ENCODE data around the gene PPM1D.

PPM1D gene

GRCh38 chr17:60615108-60615507 lies 15.1 kb downstream of the PPM1D start:
- H3K9me3 ChIP-seq (ENCODE audit: control insufficient read depth, insufficient read depth, low read depth, low read length): no peaks in the 10 kb centered on the region
- peaks cover 5 to 9% of the 10 kb centered on the region in 2 experiments; a peak in 2 of 3 replicates for H3K36me3 ChIP-seq (ENCODE audit: control insufficient read depth in 2 of 2, insufficient read depth in 1 of 2, low read length in 2 of 2)
- TF ChIP-seq ZNF138 (tag by site-specific recombination; IDR thresholded peaks at IDR 0.05; ENCODE audit: borderline replicate concordance) (no peak), ZNF776 (tag by site-specific recombination; IDR thresholded peaks at IDR 0.05; ENCODE audit: borderline replicate concordance) (no peak), ZBTB11 (tag by site-specific recombination; conservative IDR thresholded peaks at IDR 0.05; ENCODE audit: low read depth) (no peak), ZNF223 (tag by site-specific recombination; IDR thresholded peaks at IDR 0.05) (no peak), PRDM6 (tag by site-specific recombination; IDR thresholded peaks at IDR 0.05) (no peak)
- CTCF ChIA-PET: interaction anchor here (1.2 kb wide), 2 partner anchors 23 to 26 kb away, joined by 3 to 7 read pairs; no protein-coding TSS in a partner anchor
- POLR2A ChIA-PET: interaction anchor here (1.2 to 2.5 kb wide), 3 partner anchors 13 to 15 kb away, joined by 4 to 9 read pairs (median 5); partner anchors contain the start of gene PPM1D
- no peak overlapping the region for H3K4me3 ChIP-seq (ENCODE audit: low read depth, low read length)
- H3K4me1 ChIP-seq (ENCODE audit: control insufficient read depth, insufficient read depth, low read length): peaks cover 22% of the 10 kb centered on the region
- peak overlapping the region; percentile 17; the same call in 1 of the 2 replicates for H3K27ac ChIP-seq (ENCODE audit: extremely low read depth, low read depth, low read length)

GRCh38 chr17:60615840-60616239 lies 15.8 kb downstream of the PPM1D start:
- ChIA-PET CTCF (interaction anchor here (0.6 to 1.2 kb wide), 4 partner anchors 18 to 424 kb away, joined by 3 to 7 read pairs (median 3); no protein-coding TSS in a partner anchor), POLR2A (interaction anchor here (1.2 kb wide), 1 partner anchor 16 kb away, joined by 5 read pairs; the partner anchor contains the start of gene PPM1D)
- Histone ChIP-seq H3K4me1 (ENCODE audit: control insufficient read depth, insufficient read depth, low read length) (peaks cover 15% of the 10 kb centered on the region), H3K36me3 (ENCODE audit: control insufficient read depth in 2 of 2, insufficient read depth in 1 of 2, low read length in 2 of 2) (peaks cover 5 to 9% of the 10 kb centered on the region in 2 experiments; a peak in 2 of 3 replicates), H3K27ac (ENCODE audit: extremely low read depth, low read depth, low read length) (no peak overlapping the region), H3K9me3 (ENCODE audit: control insufficient read depth, insufficient read depth, low read depth, low read length) (no peaks in the 10 kb centered on the region), H3K4me3 (ENCODE audit: low read depth, low read length) (no peak overlapping the region)
- TF ChIP-seq ZNF837 (tag by site-specific recombination; IDR thresholded peaks at IDR 0.05): no peak
- no peak for TF ChIP-seq BCL6B (tag by site-specific recombination; IDR thresholded peaks at IDR 0.05)
- TF ChIP-seq ZBTB17 (tag by site-specific recombination; IDR thresholded peaks at IDR 0.05): peak; percentile 63; the same call in 1 of the 2 replicates
- TF ChIP-seq ZNF112 (tag by site-specific recombination; IDR thresholded peaks at IDR 0.05): no peak
- 0 out of 2 replicates have a peak, but pooled peaks have one; percentile 25 for TF ChIP-seq PRDM10 (tag by site-specific recombination; IDR thresholded peaks at IDR 0.05)
- no peak for TF ChIP-seq SP2 (tag by site-specific recombination; IDR thresholded peaks at IDR 0.05)
- TF ChIP-seq ELK4 (IDR thresholded peaks at IDR 0.05; ENCODE audit: borderline replicate concordance, low read depth, low read length): no peak
- peak; percentile 43; the same call in 1 of the 2 replicates for TF ChIP-seq ZNF394 (tag by site-specific recombination; IDR thresholded peaks at IDR 0.05; ENCODE audit: borderline replicate concordance)
- TF ChIP-seq ZBTB44 (tag by site-specific recombination; IDR thresholded peaks at IDR 0.05): no peak
- peak; percentile 61; the same call in 1 of the 2 replicates for TF ChIP-seq ZBTB6 (tag by site-specific recombination; IDR thresholded peaks at IDR 0.05)
- TF ChIP-seq ZSCAN5A (tag by site-specific recombination; IDR thresholded peaks at IDR 0.05): no peak

Measured in HEK293 (cell line).